Prostate gland (tissue), 2 donors: ENCODE data around the gene NCR2. TPM values are rescaled to one million over a fixed set of nuclear protein-coding genes. Genes with fewer than 3 reads are reported as not detected.

Experiments used
- DNase-seq: peaks from one replicate; pipeline ENCODE4 v3.0.0-alpha.2; 2019; ENCODE audit warnings: low spot score
- H3K27ac ChIP-seq, 2 donors: fragments of 200-600 bp; sonication (generic); 2 replicates each; pipeline ENCODE4 v1.5.1; 2017 to 2019
- H3K27me3 ChIP-seq: fragments of 200-600 bp; sonication (generic); replicated peaks from 2 replicates; pipeline ENCODE4 v1.5.1; 2019; ENCODE audit not compliant: insufficient read depth
- H3K36me3 ChIP-seq, 2 donors: fragments of 200-600 bp; sonication (generic); 1 replicate in 1 of 2; 2 replicates in 1 of 2; pipeline versions ENCODE4 v1.5.1 to v1.8.1; 2017 to 2019
- H3K4me1 ChIP-seq: fragments of 200-600 bp; sonication (generic); replicated peaks from 2 replicates; pipeline ENCODE4 v1.5.1; 2019
- H3K4me3 ChIP-seq, 2 donors: fragments of 200-600 bp; sonication (generic); 2 replicates each; pipeline ENCODE4 v1.5.1; 2017 to 2019
- H3K9me3 ChIP-seq: fragments of 200-600 bp; sonication (generic); 2 replicates; pipeline ENCODE4 v1.5.1; 2017
- POLR2A ChIP-seq: fragments of 450-650 bp; IDR thresholded peaks from one replicate; pipeline ENCODE4 v1.6.1; 2016; ENCODE audit warnings: antibody characterized with exemption, mild to moderate bottlenecking
- POLR2AphosphoS5 ChIP-seq: sonication (generic); formaldehyde crosslinking; IDR thresholded peaks from one replicate; pipeline ENCODE4 v1.6.1; 2017; ENCODE audit warnings: antibody characterized with exemption
- WGBS: methylation state at CpG from one replicate; pipeline ENCODE4 v1.1.5; 2018; 5-methylcytosine and 5-hydroxymethylcytosine counted together
- intact Hi-C: fragments of 100-400 bp; cut with DNase I; formaldehyde crosslinking; loops from one replicate; pipeline ENCODE4 v1.14.2; 2022
- total RNA-seq, 2 donors: library from RNA; depleted of rRNA; stranded (reverse); fragments of >200 nt; gene quantifications; one replicate each; pipeline ENCODE4 v1.1.0, GENCODE V29; 2016
- TF ChIP-seq, protein P1 (sequence below), 4 experiments: fragments of 200-600 bp in 2 of 4; fragments of 450-650 bp in 2 of 4; sonication (generic) in 2 of 4; IDR thresholded peaks; 1 replicate in 3 of 4; 2 replicates in 1 of 4; pipeline ENCODE4 v1.5.1; 2016 to 2019; ENCODE audit warnings: antibody characterized with exemption in 4 of 4, mild to moderate bottlenecking in 2 of 4, moderate library complexity in 2 of 4

The NCR2 gene
- total RNA-seq, 2 donors from 2014 or later, result not detected

DNA sequence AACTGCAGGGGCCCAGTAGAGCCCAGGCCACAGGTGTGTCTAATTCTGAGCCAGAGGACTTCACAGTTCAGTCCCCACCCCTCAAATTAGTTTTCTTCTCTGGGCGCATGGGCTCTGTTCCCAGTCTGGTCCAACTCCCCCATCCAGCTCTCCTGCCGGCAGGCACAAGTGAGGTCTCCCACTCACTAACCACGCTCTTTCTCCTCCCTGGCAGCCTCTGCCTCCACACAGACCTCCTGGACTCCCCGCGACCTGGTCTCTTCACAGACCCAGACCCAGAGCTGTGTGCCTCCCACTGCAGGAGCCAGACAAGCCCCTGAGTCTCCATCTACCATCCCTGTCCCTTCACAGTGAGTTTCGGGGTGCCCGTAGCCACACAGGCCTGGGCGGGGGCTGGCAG lies 6.2 kb downstream of the NCR2 start:
- Histone ChIP-seq H3K9me3 (no peaks in the 10 kb centered on the region), H3K4me1 (no peaks in the 10 kb centered on the region), H3K4me3 (no peak overlapping the region), H3K36me3 (no peaks in the 10 kb centered on the region), H3K27me3 (no peaks in the 10 kb centered on the region), H3K27ac (no peak overlapping the region)
- intact Hi-C loops, result no loop called here
- WGBS, result 89% methylated on average over 8 of the region's 8 CpGs
- DNase-seq, result no peak
- TF ChIP-seq, protein P1, sequence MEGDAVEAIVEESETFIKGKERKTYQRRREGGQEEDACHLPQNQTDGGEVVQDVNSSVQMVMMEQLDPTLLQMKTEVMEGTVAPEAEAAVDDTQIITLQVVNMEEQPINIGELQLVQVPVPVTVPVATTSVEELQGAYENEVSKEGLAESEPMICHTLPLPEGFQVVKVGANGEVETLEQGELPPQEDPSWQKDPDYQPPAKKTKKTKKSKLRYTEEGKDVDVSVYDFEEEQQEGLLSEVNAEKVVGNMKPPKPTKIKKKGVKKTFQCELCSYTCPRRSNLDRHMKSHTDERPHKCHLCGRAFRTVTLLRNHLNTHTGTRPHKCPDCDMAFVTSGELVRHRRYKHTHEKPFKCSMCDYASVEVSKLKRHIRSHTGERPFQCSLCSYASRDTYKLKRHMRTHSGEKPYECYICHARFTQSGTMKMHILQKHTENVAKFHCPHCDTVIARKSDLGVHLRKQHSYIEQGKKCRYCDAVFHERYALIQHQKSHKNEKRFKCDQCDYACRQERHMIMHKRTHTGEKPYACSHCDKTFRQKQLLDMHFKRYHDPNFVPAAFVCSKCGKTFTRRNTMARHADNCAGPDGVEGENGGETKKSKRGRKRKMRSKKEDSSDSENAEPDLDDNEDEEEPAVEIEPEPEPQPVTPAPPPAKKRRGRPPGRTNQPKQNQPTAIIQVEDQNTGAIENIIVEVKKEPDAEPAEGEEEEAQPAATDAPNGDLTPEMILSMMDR (IDR thresholded peaks at IDR 0.05), result no peak
- TF ChIP-seq POLR2A (no peak), POLR2AphosphoS5 (no peak)

DNA sequence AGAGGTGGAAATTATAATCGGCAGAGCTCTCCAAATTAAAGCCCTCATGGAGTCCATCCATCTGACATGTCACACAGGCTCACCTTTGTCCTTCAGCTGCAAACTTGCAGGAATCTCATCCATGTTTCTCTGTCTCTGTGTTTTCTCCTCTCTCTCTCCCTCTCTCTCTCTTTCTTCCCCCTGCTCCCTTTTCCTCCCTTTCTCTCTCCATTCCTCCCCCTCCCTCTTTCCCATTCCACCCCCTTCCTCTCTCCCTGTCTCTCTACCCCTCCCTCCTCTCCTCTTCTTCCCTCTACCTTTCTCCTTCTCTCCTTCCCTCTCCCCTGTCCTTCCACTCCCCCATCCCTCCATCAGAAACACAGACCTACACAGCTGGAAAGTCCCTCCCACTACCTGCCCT lies 6.8 kb downstream of the NCR2 start:
- Histone ChIP-seq H3K4me1 (no peaks in the 10 kb centered on the region), H3K4me3 (no peak overlapping the region), H3K9me3 (no peaks in the 10 kb centered on the region), H3K27me3 (no peaks in the 10 kb centered on the region), H3K36me3 (no peaks in the 10 kb centered on the region), H3K27ac (no peak overlapping the region)
- no peak for DNase-seq
- 46% methylated on average over 1 of the region's 1 CpG for WGBS
- TF ChIP-seq POLR2AphosphoS5, result no peak
- TF ChIP-seq POLR2A, result no peak
- TF ChIP-seq, protein P1 (IDR thresholded peaks at IDR 0.05), result no peak
- intact Hi-C loops, result no loop called here

DNA sequence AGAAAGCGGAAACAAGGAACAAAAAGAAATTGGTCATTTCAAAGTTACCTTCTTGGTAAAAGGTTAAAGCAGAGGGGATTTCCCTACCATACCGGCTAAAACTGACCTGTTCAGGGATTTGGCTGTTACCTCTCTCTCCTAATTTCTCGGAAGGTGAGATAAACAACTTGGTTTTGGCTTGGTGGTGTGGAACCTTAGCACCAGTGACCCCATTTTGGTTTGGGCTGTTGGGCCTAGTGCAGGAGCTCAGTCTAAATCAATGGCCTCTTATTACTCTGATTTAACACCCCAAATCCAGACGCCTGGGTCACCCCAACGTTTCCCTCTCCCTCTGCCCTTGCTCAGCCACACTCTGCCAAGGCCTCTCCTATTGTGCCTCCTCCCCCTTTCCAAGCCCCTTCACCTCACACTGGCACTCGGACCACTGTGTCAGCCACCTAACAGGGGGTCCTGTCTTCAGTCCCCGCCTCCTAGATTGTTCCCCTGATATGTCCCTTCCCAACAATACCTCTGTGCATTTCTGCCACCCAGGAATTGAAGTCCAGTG lies 8.3 kb downstream of the NCR2 start:
- 86% methylated on average over 7 of the region's 7 CpGs for WGBS
- TF ChIP-seq POLR2AphosphoS5, result no peak
- TF ChIP-seq POLR2A, result no peak
- TF ChIP-seq, protein P1 (IDR thresholded peaks at IDR 0.05), result no peak
- Histone ChIP-seq H3K27ac (no peak overlapping the region), H3K27me3 (no peaks in the 10 kb centered on the region), H3K4me1 (no peaks in the 10 kb centered on the region), H3K4me3 (no peak overlapping the region), H3K9me3 (no peaks in the 10 kb centered on the region), H3K36me3 (no peaks in the 10 kb centered on the region)
- intact Hi-C loops, result no loop called here
- DNase-seq, result no peak

DNA sequence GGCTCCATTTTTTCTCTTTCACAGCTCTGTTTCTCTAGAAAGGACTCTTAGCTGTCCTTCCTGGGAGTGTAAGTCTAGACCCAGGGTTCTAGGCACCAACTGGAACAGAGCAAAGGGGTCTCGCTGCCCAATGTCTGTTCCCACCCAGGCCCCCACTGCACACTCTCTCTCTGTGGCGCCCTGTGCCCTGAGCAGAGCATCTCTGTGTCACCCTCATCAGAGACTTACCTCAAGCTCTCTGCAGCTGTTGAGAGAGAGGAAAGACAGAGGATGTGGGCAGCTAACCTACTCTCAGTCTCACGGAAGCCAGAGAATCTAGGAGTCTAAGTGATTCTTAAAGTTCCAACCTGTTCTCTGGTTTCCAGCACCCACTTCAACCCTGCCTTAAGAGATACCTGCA lies 9.5 kb downstream of the NCR2 start:
- 76% methylated on average over 3 of the region's 3 CpGs for whole genome bisulfite sequencing
- Histone ChIP-seq H3K9me3 (no peaks in the 10 kb centered on the region), H3K27me3 (no peaks in the 10 kb centered on the region), H3K36me3 (no peaks in the 10 kb centered on the region), H3K4me3 (no peak overlapping the region), H3K4me1 (no peaks in the 10 kb centered on the region), H3K27ac (no peak overlapping the region)
- intact Hi-C loops, result no loop called here
- no peak for TF ChIP-seq POLR2A
- TF ChIP-seq, protein P1 (IDR thresholded peaks at IDR 0.05), result no peak
- no peak for TF ChIP-seq POLR2AphosphoS5
- DNase-seq, result no peak

DNA sequence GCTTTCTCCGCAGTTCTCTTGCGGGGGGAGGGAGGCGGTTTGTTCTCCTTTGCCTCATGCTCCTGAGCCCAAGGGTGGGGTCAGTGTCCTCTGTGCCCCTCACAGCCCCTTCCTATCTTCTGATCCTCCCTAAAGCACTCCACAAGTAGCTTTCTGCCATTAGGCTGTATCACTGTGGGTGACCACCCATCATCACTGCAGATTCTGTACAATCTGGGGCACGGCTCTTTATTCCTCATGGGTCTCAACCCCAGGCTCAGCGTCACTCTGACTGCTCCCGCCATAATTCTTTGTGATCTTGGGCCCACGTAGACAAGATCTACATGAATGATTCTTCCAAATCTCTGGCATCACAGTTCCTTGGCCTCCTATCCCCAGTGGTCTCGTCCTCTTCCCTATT lies 10.5 kb downstream of the NCR2 start:
- Histone ChIP-seq H3K9me3 (no peaks in the 10 kb centered on the region), H3K36me3 (no peaks in the 10 kb centered on the region), H3K27me3 (no peaks in the 10 kb centered on the region), H3K27ac (no peak overlapping the region), H3K4me1 (no peaks in the 10 kb centered on the region), H3K4me3 (no peak overlapping the region)
- intact Hi-C loops, result no loop called here
- TF ChIP-seq, protein P1 (IDR thresholded peaks at IDR 0.05), result no peak
- TF ChIP-seq POLR2A, result no peak
- no peak for TF ChIP-seq POLR2AphosphoS5
- WGBS, result 89% methylated on average over 8 of the region's 8 CpGs
- no peak for DNase-seq
